Neural cell (in vitro differentiated cells): ENCODE measurements around the gene ARAP2. TPM values are rescaled to one million over a fixed set of nuclear protein-coding genes. Genes with fewer than 3 reads are reported as not detected.

Experiments used
- H2AFZ ChIP-seq: fragments of 200-600, 300-800 bp; sonication (generic), shearing (Covaris generic); 2 replicates; pipeline ENCODE4 v1.6.0; 2014; ENCODE audit warnings: low read depth, mild to moderate bottlenecking, antibody characterized with exemption, low read length, moderate library complexity
- H3F3A ChIP-seq: fragments of 200-600 bp; shearing (Covaris generic); 2 replicates; pipeline ENCODE4 v1.6.1; 2016; ENCODE audit warnings: mild to moderate bottlenecking, moderate library complexity, mixed read lengths, antibody characterized with exemption, low read length; ENCODE audit not compliant: insufficient read depth, poor library complexity, severe bottlenecking
- H3K27ac ChIP-seq: fragments of 200-600, 300-800 bp; sonication (generic), shearing (Covaris generic); 2 replicates; pipeline ENCODE4 v1.5.1; 2014; ENCODE audit warnings: mild to moderate bottlenecking, low read length, moderate library complexity
- H3K27me3 ChIP-seq: fragments of 300-800, 200-600 bp; sonication (generic), shearing (Covaris generic); 2 replicates; pipeline ENCODE4 v1.6.0; 2014; ENCODE audit warnings: mild to moderate bottlenecking, low read depth, low read length, moderate library complexity; ENCODE audit not compliant: insufficient read depth
- H3K36me3 ChIP-seq: fragments of 300-800, 200-600 bp; sonication (generic), shearing (Covaris generic); 2 replicates; pipeline ENCODE4 v1.5.1; 2014; ENCODE audit warnings: mild to moderate bottlenecking, antibody characterized with exemption, low read length, moderate library complexity; ENCODE audit not compliant: insufficient read depth
- H3K4me2 ChIP-seq: fragments of 300-800, 200-600 bp; sonication (generic), shearing (Covaris generic); 2 replicates; pipeline ENCODE4 v1.6.0; 2014; ENCODE audit warnings: mild to moderate bottlenecking, low read length
- H3K4me3 ChIP-seq: fragments of 300-800, 200-600 bp; sonication (generic), shearing (Covaris generic); 2 replicates; pipeline ENCODE4 v1.5.1; 2014; ENCODE audit warnings: mild to moderate bottlenecking, low read length, moderate library complexity
- H3K79me2 ChIP-seq: fragments of 200-600 bp; shearing (Covaris generic); replicated peaks from 2 replicates; pipeline ENCODE4 v1.6.0; 2014; ENCODE audit warnings: mild to moderate bottlenecking, low read length, moderate library complexity; ENCODE audit not compliant: insufficient read depth
- H3K9ac ChIP-seq: fragments of 300-800, 200-600 bp; sonication (generic), shearing (Covaris generic); 2 replicates; pipeline ENCODE4 v1.6.1; 2016; ENCODE audit warnings: mild to moderate bottlenecking, low read length, mixed read lengths
- H3K9me2 ChIP-seq: fragments of 200-600 bp; shearing (Covaris generic); 2 replicates; pipeline ENCODE4 v1.6.1; 2016; ENCODE audit warnings: mild to moderate bottlenecking, low read length, mixed read lengths; ENCODE audit not compliant: insufficient read depth
- H3K9me3 ChIP-seq: fragments of 200-600, 300-800 bp; sonication (generic), shearing (Covaris generic); 2 replicates; pipeline ENCODE4 v1.6.1; 2016; ENCODE audit warnings: mild to moderate bottlenecking, mixed run types, low read length, moderate library complexity, mixed read lengths
- H4K20me1 ChIP-seq: fragments of 200-600 bp; shearing (Covaris generic); 2 replicates; pipeline ENCODE4 v1.6.1; 2016; ENCODE audit warnings: mild to moderate bottlenecking, mixed run types; ENCODE audit not compliant: insufficient read depth
- EP300 ChIP-seq: fragments of 450-650 bp; conservative IDR thresholded peaks from 2 replicates; pipeline ENCODE4 v1.6.1; 2014; ENCODE audit warnings: antibody characterized with exemption, mild to moderate bottlenecking, moderate library complexity; ENCODE audit not compliant: poor library complexity, severe bottlenecking
- EZH2 ChIP-seq: fragments of 200-600, 300-800 bp; shearing (Covaris generic), sonication (generic); IDR thresholded peaks from 2 replicates; pipeline ENCODE4 v1.6.1; 2014; ENCODE audit warnings: antibody characterized with exemption, low read length, borderline replicate concordance, mild to moderate bottlenecking; ENCODE audit not compliant: insufficient read depth, poor library complexity, severe bottlenecking
- MXI1 ChIP-seq: fragments of 450-650 bp; conservative IDR thresholded peaks from 2 replicates; pipeline ENCODE4 v1.6.1; 2014; ENCODE audit warnings: antibody characterized with exemption, mild to moderate bottlenecking; ENCODE audit not compliant: poor library complexity, severe bottlenecking
- POLR2AphosphoS5 ChIP-seq: IDR thresholded peaks from 2 replicates; pipeline ENCODE4 v1.6.1; 2012
- RAD21 ChIP-seq: fragments of 450-650 bp; conservative IDR thresholded peaks from 2 replicates; pipeline ENCODE4 v1.6.1; 2014; ENCODE audit warnings: antibody characterized with exemption, mild to moderate bottlenecking, moderate library complexity
- SMC3 ChIP-seq: fragments of 450-650 bp; conservative IDR thresholded peaks from 2 replicates; pipeline ENCODE4 v1.6.1; 2014; ENCODE audit warnings: antibody characterized with exemption, mild to moderate bottlenecking, moderate library complexity; ENCODE audit not compliant: poor library complexity
- TAF1 ChIP-seq: IDR thresholded peaks from 2 replicates; pipeline ENCODE4 v1.6.1; 2012; ENCODE audit warnings: low read depth
- polyA plus RNA-seq: library from polyadenylated mRNA; depleted of rRNA; stranded (reverse); fragments of >200 nt; gene quantifications from 2 replicates; pipeline ENCODE4 v1.2.3, GENCODE V29; 2014
- TF ChIP-seq, protein P1 (sequence below): IDR thresholded peaks from 2 replicates; pipeline ENCODE4 v1.6.1; 2012; ENCODE audit warnings: borderline replicate concordance
- TF ChIP-seq, protein P2 (sequence below): fragments of 450-650 bp; IDR thresholded peaks from 2 replicates; pipeline ENCODE4 v1.5.1; 2014; ENCODE audit warnings: antibody characterized with exemption, mild to moderate bottlenecking, moderate library complexity; ENCODE audit not compliant: poor library complexity, severe bottlenecking

ARAP2 gene
- polyA plus RNA-seq, 1 donor from 2014 or later: 2.1 TPM

DNA sequence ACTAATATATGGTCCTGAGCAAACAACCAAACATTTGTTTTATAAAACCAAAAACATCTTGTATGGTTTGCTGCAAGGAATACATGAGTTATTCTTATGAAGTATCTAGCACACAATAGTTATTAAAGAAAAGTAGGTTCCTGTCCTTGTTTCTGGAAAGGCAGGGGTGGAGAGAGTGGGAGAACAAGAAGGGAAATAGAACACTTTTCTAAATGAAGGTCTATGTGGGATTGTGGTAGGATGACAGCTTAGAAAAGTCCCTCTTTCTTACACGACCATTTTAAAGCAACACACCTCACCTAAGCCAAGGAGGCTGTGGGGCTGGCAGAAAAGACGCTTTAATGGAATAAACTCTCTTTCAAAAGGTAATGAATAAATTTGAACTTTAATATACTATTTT lies 164.6 kb downstream of the ARAP2 start:
- Histone ChIP-seq H3K27me3 (no peaks in the 10 kb centered on the region), H3K4me2 (no peak overlapping the region), H3K36me3 (no peaks in the 10 kb centered on the region), H3F3A (no peaks in the 10 kb centered on the region), H3K79me2 (no peaks in the 10 kb centered on the region), H2AFZ (no peak overlapping the region), H3K4me3 (no peak overlapping the region), H3K27ac (no peak overlapping the region), H3K9me3 (no peaks in the 10 kb centered on the region), H3K9me2 (no peaks in the 10 kb centered on the region), H3K9ac (no peak overlapping the region), H4K20me1 (no peaks in the 10 kb centered on the region)
- no peak for TF ChIP-seq POLR2AphosphoS5
- no peak for TF ChIP-seq RAD21
- no peak for TF ChIP-seq EZH2
- TF ChIP-seq EP300: no peak
- TF ChIP-seq, protein P1, sequence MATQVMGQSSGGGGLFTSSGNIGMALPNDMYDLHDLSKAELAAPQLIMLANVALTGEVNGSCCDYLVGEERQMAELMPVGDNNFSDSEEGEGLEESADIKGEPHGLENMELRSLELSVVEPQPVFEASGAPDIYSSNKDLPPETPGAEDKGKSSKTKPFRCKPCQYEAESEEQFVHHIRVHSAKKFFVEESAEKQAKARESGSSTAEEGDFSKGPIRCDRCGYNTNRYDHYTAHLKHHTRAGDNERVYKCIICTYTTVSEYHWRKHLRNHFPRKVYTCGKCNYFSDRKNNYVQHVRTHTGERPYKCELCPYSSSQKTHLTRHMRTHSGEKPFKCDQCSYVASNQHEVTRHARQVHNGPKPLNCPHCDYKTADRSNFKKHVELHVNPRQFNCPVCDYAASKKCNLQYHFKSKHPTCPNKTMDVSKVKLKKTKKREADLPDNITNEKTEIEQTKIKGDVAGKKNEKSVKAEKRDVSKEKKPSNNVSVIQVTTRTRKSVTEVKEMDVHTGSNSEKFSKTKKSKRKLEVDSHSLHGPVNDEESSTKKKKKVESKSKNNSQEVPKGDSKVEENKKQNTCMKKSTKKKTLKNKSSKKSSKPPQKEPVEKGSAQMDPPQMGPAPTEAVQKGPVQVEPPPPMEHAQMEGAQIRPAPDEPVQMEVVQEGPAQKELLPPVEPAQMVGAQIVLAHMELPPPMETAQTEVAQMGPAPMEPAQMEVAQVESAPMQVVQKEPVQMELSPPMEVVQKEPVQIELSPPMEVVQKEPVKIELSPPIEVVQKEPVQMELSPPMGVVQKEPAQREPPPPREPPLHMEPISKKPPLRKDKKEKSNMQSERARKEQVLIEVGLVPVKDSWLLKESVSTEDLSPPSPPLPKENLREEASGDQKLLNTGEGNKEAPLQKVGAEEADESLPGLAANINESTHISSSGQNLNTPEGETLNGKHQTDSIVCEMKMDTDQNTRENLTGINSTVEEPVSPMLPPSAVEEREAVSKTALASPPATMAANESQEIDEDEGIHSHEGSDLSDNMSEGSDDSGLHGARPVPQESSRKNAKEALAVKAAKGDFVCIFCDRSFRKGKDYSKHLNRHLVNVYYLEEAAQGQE: no peak
- TF ChIP-seq, protein P2, sequence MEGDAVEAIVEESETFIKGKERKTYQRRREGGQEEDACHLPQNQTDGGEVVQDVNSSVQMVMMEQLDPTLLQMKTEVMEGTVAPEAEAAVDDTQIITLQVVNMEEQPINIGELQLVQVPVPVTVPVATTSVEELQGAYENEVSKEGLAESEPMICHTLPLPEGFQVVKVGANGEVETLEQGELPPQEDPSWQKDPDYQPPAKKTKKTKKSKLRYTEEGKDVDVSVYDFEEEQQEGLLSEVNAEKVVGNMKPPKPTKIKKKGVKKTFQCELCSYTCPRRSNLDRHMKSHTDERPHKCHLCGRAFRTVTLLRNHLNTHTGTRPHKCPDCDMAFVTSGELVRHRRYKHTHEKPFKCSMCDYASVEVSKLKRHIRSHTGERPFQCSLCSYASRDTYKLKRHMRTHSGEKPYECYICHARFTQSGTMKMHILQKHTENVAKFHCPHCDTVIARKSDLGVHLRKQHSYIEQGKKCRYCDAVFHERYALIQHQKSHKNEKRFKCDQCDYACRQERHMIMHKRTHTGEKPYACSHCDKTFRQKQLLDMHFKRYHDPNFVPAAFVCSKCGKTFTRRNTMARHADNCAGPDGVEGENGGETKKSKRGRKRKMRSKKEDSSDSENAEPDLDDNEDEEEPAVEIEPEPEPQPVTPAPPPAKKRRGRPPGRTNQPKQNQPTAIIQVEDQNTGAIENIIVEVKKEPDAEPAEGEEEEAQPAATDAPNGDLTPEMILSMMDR: no peak
- TF ChIP-seq TAF1: no peak
- TF ChIP-seq SMC3: no peak
- TF ChIP-seq MXI1: no peak

GRCh38 chr4:36078319-36078718 lies 166.0 kb downstream of the ARAP2 start:
- no peak overlapping the region for H3K4me2 ChIP-seq
- no peaks in the 10 kb centered on the region for H3K9me2 ChIP-seq
- no peak for TF ChIP-seq TAF1
- no peak for TF ChIP-seq SMC3
- H3K36me3 ChIP-seq: no peaks in the 10 kb centered on the region
- H3F3A ChIP-seq: no peaks in the 10 kb centered on the region
- H3K27ac ChIP-seq: no peak overlapping the region
- no peaks in the 10 kb centered on the region for H3K27me3 ChIP-seq
- no peaks in the 10 kb centered on the region for H3K9me3 ChIP-seq
- H2AFZ ChIP-seq: no peak overlapping the region
- no peaks in the 10 kb centered on the region for H4K20me1 ChIP-seq
- H3K9ac ChIP-seq: no peak overlapping the region
- no peaks in the 10 kb centered on the region for H3K79me2 ChIP-seq
- no peak overlapping the region for H3K4me3 ChIP-seq

DNA sequence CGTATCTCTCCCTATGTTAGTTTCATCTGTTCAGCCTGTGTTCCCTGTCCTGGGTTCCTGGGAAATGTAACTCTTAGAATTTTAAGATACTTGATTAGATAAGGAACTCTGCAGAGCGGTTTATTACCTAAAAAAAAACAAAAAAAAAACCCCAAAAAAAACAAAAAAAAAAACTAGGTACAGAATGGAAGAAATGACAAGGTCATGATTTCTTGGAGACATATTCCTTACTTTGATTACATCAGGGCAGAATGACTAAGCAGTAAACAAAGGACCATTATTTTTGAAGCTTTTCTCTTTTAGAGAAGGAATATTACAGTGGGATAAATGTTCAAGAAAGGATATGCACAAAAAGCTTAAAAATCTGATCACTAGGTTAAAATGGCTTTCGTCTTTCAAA lies 171.8 kb downstream of the ARAP2 start:
- Histone ChIP-seq H2AFZ (no peak overlapping the region), H3K36me3 (no peaks in the 10 kb centered on the region)

More for the DNA sequence above, 171.8 kb downstream of the ARAP2 start:
- Histone ChIP-seq H3K9me3 (no peaks in the 10 kb centered on the region), H3K79me2 (no peaks in the 10 kb centered on the region), H3K27ac (no peak overlapping the region), H3K9ac (no peak overlapping the region), H3K4me2 (no peak overlapping the region), H3K4me3 (no peak overlapping the region), H3K9me2 (no peaks in the 10 kb centered on the region), H3K27me3 (no peaks in the 10 kb centered on the region), H4K20me1 (no peaks in the 10 kb centered on the region), H3F3A (no peaks in the 10 kb centered on the region)
- TF ChIP-seq MXI1 (no peak), EZH2 (no peak), RAD21 (no peak), SMC3 (no peak)
